Kidney epithelial cell (primary cell): Measurements from ENCODE around the gene MED16. TPM values are rescaled to one million over a fixed set of nuclear protein-coding genes. Genes with fewer than 3 reads are reported as not detected.

Source experiments
- DNase-seq: peaks from one replicate; pipeline ENCODE4 v3.0.0-alpha.2; 2010; ENCODE audit warnings: low read depth
- H3K27me3 ChIP-seq: 2 replicates; pipeline ENCODE4 v1.6.0; 2011; ENCODE audit warnings: low read length; ENCODE audit not compliant: control insufficient read depth, insufficient read depth
- H3K36me3 ChIP-seq: 2 replicates; pipeline ENCODE4 v1.5.1; 2011; ENCODE audit warnings: low read length; ENCODE audit not compliant: control insufficient read depth, insufficient read depth
- H3K4me3 ChIP-seq: 2 replicates; pipeline ENCODE4 v1.5.1; 2011; ENCODE audit warnings: low read depth, mild to moderate bottlenecking, control low read depth, low read length
- total RNA-seq: library from RNA; depleted of rRNA; stranded (reverse); fragments of >200 nt; gene quantifications from 2 replicates; pipeline ENCODE4 v1.2.3, GENCODE V29; 2015
- TF ChIP-seq, protein P1 (sequence below): IDR thresholded peaks from 2 replicates; pipeline ENCODE4 v1.5.1; 2011; ENCODE audit warnings: mild to moderate bottlenecking, moderate library complexity, low read length, control low read depth, inconsistent platforms; ENCODE audit not compliant: insufficient read depth, poor library complexity, severe bottlenecking

The MED16 gene
- total RNA-seq, 1 donor from 2014 or later, result 40.1 TPM

DNA sequence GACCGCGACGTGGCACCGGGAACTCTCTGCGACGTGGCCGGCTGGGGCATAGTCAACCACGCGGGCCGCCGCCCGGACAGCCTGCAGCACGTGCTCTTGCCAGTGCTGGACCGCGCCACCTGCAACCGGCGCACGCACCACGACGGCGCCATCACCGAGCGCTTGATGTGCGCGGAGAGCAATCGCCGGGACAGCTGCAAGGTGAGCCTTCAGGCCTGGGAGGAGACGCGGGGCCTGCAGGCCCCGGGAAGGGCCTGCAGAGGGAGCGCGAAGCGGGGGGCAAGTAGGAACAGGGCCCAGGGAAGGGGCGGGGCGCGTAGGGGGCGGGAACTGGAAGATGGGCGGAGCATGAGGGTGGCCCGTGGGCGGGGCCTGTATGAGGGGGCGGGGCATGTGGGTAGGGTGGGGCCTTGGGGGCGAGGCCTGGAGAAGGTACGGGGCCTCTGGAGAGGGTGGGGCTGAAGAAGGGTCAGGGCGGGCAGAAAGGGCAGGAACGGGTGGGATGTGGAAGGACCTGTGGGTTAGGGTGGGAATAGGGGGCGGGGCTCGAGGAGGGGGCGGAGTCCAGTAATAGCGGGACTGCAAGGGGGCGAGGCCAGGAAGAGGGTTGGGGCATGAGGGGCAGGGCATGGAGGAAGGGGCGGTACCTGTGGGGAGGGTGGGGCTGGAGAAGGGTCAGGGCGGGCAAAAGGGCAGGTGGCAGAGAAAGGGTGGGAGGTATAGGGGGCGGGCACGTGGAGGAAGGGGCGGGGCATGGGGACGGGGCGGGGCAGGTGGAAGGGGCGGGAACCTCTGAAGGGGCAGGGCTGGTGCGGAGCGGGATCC, 31.0 kb downstream of the MED16 start:
- TF ChIP-seq, protein P1, sequence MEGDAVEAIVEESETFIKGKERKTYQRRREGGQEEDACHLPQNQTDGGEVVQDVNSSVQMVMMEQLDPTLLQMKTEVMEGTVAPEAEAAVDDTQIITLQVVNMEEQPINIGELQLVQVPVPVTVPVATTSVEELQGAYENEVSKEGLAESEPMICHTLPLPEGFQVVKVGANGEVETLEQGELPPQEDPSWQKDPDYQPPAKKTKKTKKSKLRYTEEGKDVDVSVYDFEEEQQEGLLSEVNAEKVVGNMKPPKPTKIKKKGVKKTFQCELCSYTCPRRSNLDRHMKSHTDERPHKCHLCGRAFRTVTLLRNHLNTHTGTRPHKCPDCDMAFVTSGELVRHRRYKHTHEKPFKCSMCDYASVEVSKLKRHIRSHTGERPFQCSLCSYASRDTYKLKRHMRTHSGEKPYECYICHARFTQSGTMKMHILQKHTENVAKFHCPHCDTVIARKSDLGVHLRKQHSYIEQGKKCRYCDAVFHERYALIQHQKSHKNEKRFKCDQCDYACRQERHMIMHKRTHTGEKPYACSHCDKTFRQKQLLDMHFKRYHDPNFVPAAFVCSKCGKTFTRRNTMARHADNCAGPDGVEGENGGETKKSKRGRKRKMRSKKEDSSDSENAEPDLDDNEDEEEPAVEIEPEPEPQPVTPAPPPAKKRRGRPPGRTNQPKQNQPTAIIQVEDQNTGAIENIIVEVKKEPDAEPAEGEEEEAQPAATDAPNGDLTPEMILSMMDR, result peak; percentile 26
- no peak for DNase-seq
- H3K4me3 ChIP-seq, result no peak overlapping the region
- H3K27me3 ChIP-seq, result peaks cover 22% of the 10 kb centered on the region
- no peaks in the 10 kb centered on the region for H3K36me3 ChIP-seq

- no peak for DNase-seq
- Histone ChIP-seq H3K27me3 (peaks cover 22% of the 10 kb centered on the region), H3K36me3 (no peaks in the 10 kb centered on the region), H3K4me3 (no peak overlapping the region)
- TF ChIP-seq, protein P1, result no peak
These were observed 31.7 kb downstream of the MED16 start for GRCh38 chr19:861141-861755.

GRCh38 chr19:858868-859843, 33.8 kb downstream of the MED16 start, which contains the start of gene CFD:
CFD (plus strand) TSS chr19:859664; CDS start chr19:859690, 26 bp downstream.
- Histone ChIP-seq H3K4me3 (peak within 1 kb of the TSS; percentile 34), H3K27me3 (peaks cover 29% of the 10 kb centered on the region), H3K36me3 (no peaks in the 10 kb centered on the region)
- TF ChIP-seq, protein P1, result no peak
- DNase-seq, result no peak

- TF ChIP-seq, protein P1, result no peak
- peaks cover 31% of the 10 kb centered on the region for H3K27me3 ChIP-seq
- no peak overlapping the region for H3K4me3 ChIP-seq
- no peak for DNase-seq
- H3K36me3 ChIP-seq, result no peaks in the 10 kb centered on the region
These were observed 34.7 kb downstream of the MED16 start for GRCh38 chr19:858284-858683.

DNA sequence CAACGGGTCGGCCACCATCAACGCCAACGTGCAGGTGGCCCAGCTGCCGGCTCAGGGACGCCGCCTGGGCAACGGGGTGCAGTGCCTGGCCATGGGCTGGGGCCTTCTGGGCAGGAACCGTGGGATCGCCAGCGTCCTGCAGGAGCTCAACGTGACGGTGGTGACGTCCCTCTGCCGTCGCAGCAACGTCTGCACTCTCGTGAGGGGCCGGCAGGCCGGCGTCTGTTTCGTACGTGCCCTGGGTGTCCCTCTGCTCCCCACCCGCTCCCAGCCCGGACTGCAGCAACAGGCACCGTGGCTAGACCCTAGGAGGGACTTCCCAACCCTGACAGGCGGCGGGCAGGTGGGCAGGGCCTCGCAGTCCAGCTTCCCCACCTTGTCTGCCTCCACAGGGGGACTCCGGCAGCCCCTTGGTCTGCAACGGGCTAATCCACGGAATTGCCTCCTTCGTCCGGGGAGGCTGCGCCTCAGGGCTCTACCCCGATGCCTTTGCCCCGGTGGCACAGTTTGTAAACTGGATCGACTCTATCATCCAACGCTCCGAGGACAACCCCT, 37.3 kb downstream of the MED16 start:
- Histone ChIP-seq H3K27me3 (peaks cover 38% of the 10 kb centered on the region), H3K4me3 (no peak overlapping the region), H3K36me3 (no peaks in the 10 kb centered on the region)
- DNase-seq, result no peak
- TF ChIP-seq, protein P1, result no peak
